Sigmoid colon (tissue), 7 donors: Measurements from ENCODE around the gene ENTPD5. TPM values are rescaled to one million over a fixed set of nuclear protein-coding genes. Genes with fewer than 3 reads are reported as not detected.

Source experiments
- DNase-seq: peaks from one replicate; pipeline ENCODE4 v3.0.0-alpha.2; 2019
- H3K27ac ChIP-seq, 4 donors: fragments of 200-600 bp; sonication (generic); one replicate each; pipeline ENCODE4 v1.5.1; 2016 to 2019; ENCODE audit warnings: mild to moderate bottlenecking in 1 of 4
- H3K27me3 ChIP-seq, 3 donors: fragments of 200-600 bp; sonication (generic); one replicate each; pipeline ENCODE4 v1.5.1; 2019; ENCODE audit warnings: mild to moderate bottlenecking in 1 of 3
- H3K36me3 ChIP-seq, 4 donors: fragments of 200-600 bp; sonication (generic); one replicate each; pipeline ENCODE4 v1.5.1; 2016 to 2019
- H3K4me1 ChIP-seq, 4 donors: fragments of 200-600 bp; sonication (generic); one replicate each; pipeline ENCODE4 v1.5.1; 2017 to 2019
- H3K4me3 ChIP-seq, 4 donors: fragments of 200-600 bp; sonication (generic); one replicate each; pipeline ENCODE4 v1.5.1; 2017 to 2019; ENCODE audit warnings: mild to moderate bottlenecking in 2 of 4, moderate library complexity in 1 of 4
- H3K9me3 ChIP-seq, 4 donors: fragments of 200-600 bp in 3 of 4; sonication (generic) in 3 of 4; one replicate each; pipeline versions ENCODE4 v1.5.1 to v1.6.1; 2013 to 2019
- CTCF ChIP-seq, 4 experiments: fragments of 450-650 bp in 3 of 4; fragments of 200-600 bp in 1 of 4; IDR thresholded peaks; one replicate each; pipeline ENCODE4 v1.5.1; 2016 to 2019; ENCODE audit warnings: antibody characterized with exemption in 4 of 4, mild to moderate bottlenecking in 3 of 4, moderate library complexity in 2 of 4
- EP300 ChIP-seq, 4 donors: sonication (generic); formaldehyde crosslinking; IDR thresholded peaks; one replicate each; pipeline ENCODE4 v1.6.1; 2017; ENCODE audit warnings: antibody characterized with exemption in 4 of 4
- POLR2A ChIP-seq, 2 donors: fragments of 450-650 bp; IDR thresholded peaks; one replicate each; pipeline ENCODE4 v1.6.1; 2016; ENCODE audit warnings: antibody characterized with exemption in 2 of 2, mild to moderate bottlenecking in 2 of 2, moderate library complexity in 2 of 2
- POLR2AphosphoS5 ChIP-seq, 4 donors: sonication (generic); formaldehyde crosslinking; IDR thresholded peaks; one replicate each; pipeline ENCODE4 v1.6.1; 2017; ENCODE audit warnings: antibody characterized with exemption in 4 of 4
- WGBS, 2 donors: extraction: QIAGEN DNeasy Blood & Tissue Kit; methylation state at CpG; one replicate each; pipeline ENCODE4 v1.1.7; 2013; 5-methylcytosine and 5-hydroxymethylcytosine counted together
- intact Hi-C: fragments of 100-400 bp; cut with DNase I; formaldehyde crosslinking; loops from one replicate; pipeline ENCODE4 v1.15.1; 2023
- polyA plus RNA-seq, 3 donors: library from polyadenylated mRNA; stranded (reverse); fragments of 200-250 nt; gene quantifications; one replicate each; pipeline ENCODE4 v1.2.3, GENCODE V29; 2013
- total RNA-seq, 4 donors: library from RNA; depleted of rRNA; stranded (reverse); fragments of >200 nt; gene quantifications; one replicate each; pipeline ENCODE4 v1.1.0, GENCODE V29; 2016
- donor health status: healthy with polysubstance abuse.
- donor health status: Bipolar disorder and iron deficiency.
- donor health status: healthy.

The ENTPD5 gene
- total and polyA plus RNA-seq, 7 donors, result 8.0 to 35.5 (median 11.1) TPM

- Histone ChIP-seq H3K4me3 (no peak overlapping the region), H3K9me3 (no peaks in the 10 kb centered on the region), H3K4me1 (no peaks in the 10 kb centered on the region), H3K27me3 (no peaks in the 10 kb centered on the region), H3K36me3 (peaks cover 0 to 29% (median 10%) of the 10 kb centered on the region in 4 donors), H3K27ac (no peak overlapping the region)
- intact Hi-C loops, result no loop called here
- TF ChIP-seq POLR2A (IDR thresholded peaks at IDR 0.05) (no peak), POLR2AphosphoS5 (IDR thresholded peaks at IDR 0.05) (no peak), EP300 (IDR thresholded peaks at IDR 0.05) (no peak), CTCF (IDR thresholded peaks at IDR 0.05) (no peak)
- no peak for DNase-seq
- WGBS, 2 donors, result 22 to 75% methylated on average over 3 of the region's 3 CpGs
Observed at GRCh38 chr14:73988065-73988464, 31.0 kb downstream of the ENTPD5 start.

- no peak for DNase-seq
- no peaks in the 10 kb centered on the region for H3K27me3 ChIP-seq
- intact Hi-C loops, result no loop called here
- no peak overlapping the region for H3K27ac ChIP-seq
- H3K4me3 ChIP-seq, result no peak overlapping the region
- no peak for TF ChIP-seq POLR2A (IDR thresholded peaks at IDR 0.05)
- H3K36me3 ChIP-seq, result peaks cover 0 to 36% (median 0%) of the 10 kb centered on the region in 4 donors
- 18 to 42% methylated on average over 4 of the region's 4 CpGs for WGBS, 2 donors
- H3K9me3 ChIP-seq, result no peaks in the 10 kb centered on the region
- no peaks in the 10 kb centered on the region for H3K4me1 ChIP-seq
Observed at GRCh38 chr14:73977896-73978295, 41.2 kb downstream of the ENTPD5 start.

- H3K27me3 ChIP-seq, result no peaks in the 10 kb centered on the region
- H3K4me3 ChIP-seq, result no peak overlapping the region
- intact Hi-C loops, result no loop called here
- H3K27ac ChIP-seq, result no peak overlapping the region
- no peak for DNase-seq
- no peaks in the 10 kb centered on the region for H3K9me3 ChIP-seq
- no peaks in the 10 kb centered on the region for H3K4me1 ChIP-seq
- TF ChIP-seq POLR2A (IDR thresholded peaks at IDR 0.05) (no peak), POLR2AphosphoS5 (IDR thresholded peaks at IDR 0.05) (no peak), CTCF (IDR thresholded peaks at IDR 0.05) (no peak), EP300 (IDR thresholded peaks at IDR 0.05) (no peak)
- peaks cover 0 to 47% (median 0%) of the 10 kb centered on the region in 4 donors for H3K36me3 ChIP-seq
- 67 to 92% methylated on average over 6 of the region's 6 CpGs for WGBS, 2 donors
Observed at GRCh38 chr14:73976125-73976524, 43.0 kb downstream of the ENTPD5 start.

- no peaks in the 10 kb centered on the region for H3K9me3 ChIP-seq
- no peaks in the 10 kb centered on the region for H3K27me3 ChIP-seq
- DNase-seq, result no peak
- no peak for TF ChIP-seq CTCF (IDR thresholded peaks at IDR 0.05)
- TF ChIP-seq POLR2A (IDR thresholded peaks at IDR 0.05), result no peak
- no peak for TF ChIP-seq POLR2AphosphoS5 (IDR thresholded peaks at IDR 0.05)
- TF ChIP-seq EP300 (IDR thresholded peaks at IDR 0.05), result no peak
- no peaks in the 10 kb centered on the region for H3K4me1 ChIP-seq
- H3K4me3 ChIP-seq, result no peak overlapping the region
- H3K27ac ChIP-seq, result no peak overlapping the region
- intact Hi-C loops, result no loop called here
- peaks cover 0 to 65% (median 2%) of the 10 kb centered on the region in 4 donors for H3K36me3 ChIP-seq
- 67 to 78% methylated on average over 2 of the region's 2 CpGs for WGBS, 2 donors
Observed at GRCh38 chr14:73973497-73973896, 45.6 kb downstream of the ENTPD5 start.

GRCh38 chr14:73968885-73969284 lies 50.2 kb downstream of the ENTPD5 start:
- no peak for DNase-seq
- Histone ChIP-seq H3K4me3 (no peak overlapping the region), H3K4me1 (no peaks in the 10 kb centered on the region), H3K27ac (no peak overlapping the region), H3K9me3 (no peaks in the 10 kb centered on the region), H3K36me3 (peaks cover 0 to 59% (median 5%) of the 10 kb centered on the region in 4 donors), H3K27me3 (no peaks in the 10 kb centered on the region)
- 72 to 96% methylated on average over 2 of the region's 2 CpGs for WGBS, 2 donors
- intact Hi-C loops, result no loop called here
- TF ChIP-seq POLR2A (IDR thresholded peaks at IDR 0.05) (no peak), POLR2AphosphoS5 (IDR thresholded peaks at IDR 0.05) (no peak), EP300 (IDR thresholded peaks at IDR 0.05) (no peak), CTCF (IDR thresholded peaks at IDR 0.05) (no peak)
